Neural cell (in vitro differentiated cells): Measurements from ENCODE around the gene HIP1R. TPM values are rescaled to one million over a fixed set of nuclear protein-coding genes. Genes with fewer than 3 reads are reported as not detected.

Experiments used
- H2AFZ ChIP-seq: fragments of 200-600, 300-800 bp; sonication (generic), shearing (Covaris generic); 2 replicates; pipeline ENCODE4 v1.6.0; 2014; ENCODE audit warnings: low read depth, mild to moderate bottlenecking, antibody characterized with exemption, low read length, moderate library complexity
- H3F3A ChIP-seq: fragments of 200-600 bp; shearing (Covaris generic); 2 replicates; pipeline ENCODE4 v1.6.1; 2016; ENCODE audit warnings: mild to moderate bottlenecking, moderate library complexity, mixed read lengths, antibody characterized with exemption, low read length; ENCODE audit not compliant: insufficient read depth, poor library complexity, severe bottlenecking
- H3K27ac ChIP-seq: fragments of 200-600, 300-800 bp; sonication (generic), shearing (Covaris generic); 2 replicates; pipeline ENCODE4 v1.5.1; 2014; ENCODE audit warnings: mild to moderate bottlenecking, low read length, moderate library complexity
- H3K27me3 ChIP-seq: fragments of 300-800, 200-600 bp; sonication (generic), shearing (Covaris generic); 2 replicates; pipeline ENCODE4 v1.6.0; 2014; ENCODE audit warnings: mild to moderate bottlenecking, low read depth, low read length, moderate library complexity; ENCODE audit not compliant: insufficient read depth
- H3K36me3 ChIP-seq: fragments of 300-800, 200-600 bp; sonication (generic), shearing (Covaris generic); 2 replicates; pipeline ENCODE4 v1.5.1; 2014; ENCODE audit warnings: mild to moderate bottlenecking, antibody characterized with exemption, low read length, moderate library complexity; ENCODE audit not compliant: insufficient read depth
- H3K4me2 ChIP-seq: fragments of 300-800, 200-600 bp; sonication (generic), shearing (Covaris generic); 2 replicates; pipeline ENCODE4 v1.6.0; 2014; ENCODE audit warnings: mild to moderate bottlenecking, low read length
- H3K4me3 ChIP-seq: fragments of 300-800, 200-600 bp; sonication (generic), shearing (Covaris generic); 2 replicates; pipeline ENCODE4 v1.5.1; 2014; ENCODE audit warnings: mild to moderate bottlenecking, low read length, moderate library complexity
- H3K79me2 ChIP-seq: fragments of 200-600 bp; shearing (Covaris generic); replicated peaks from 2 replicates; pipeline ENCODE4 v1.6.0; 2014; ENCODE audit warnings: mild to moderate bottlenecking, low read length, moderate library complexity; ENCODE audit not compliant: insufficient read depth
- H3K9ac ChIP-seq: fragments of 300-800, 200-600 bp; sonication (generic), shearing (Covaris generic); 2 replicates; pipeline ENCODE4 v1.6.1; 2016; ENCODE audit warnings: mild to moderate bottlenecking, low read length, mixed read lengths
- H3K9me2 ChIP-seq: fragments of 200-600 bp; shearing (Covaris generic); 2 replicates; pipeline ENCODE4 v1.6.1; 2016; ENCODE audit warnings: mild to moderate bottlenecking, low read length, mixed read lengths; ENCODE audit not compliant: insufficient read depth
- H3K9me3 ChIP-seq: fragments of 200-600, 300-800 bp; sonication (generic), shearing (Covaris generic); 2 replicates; pipeline ENCODE4 v1.6.1; 2016; ENCODE audit warnings: mild to moderate bottlenecking, mixed run types, low read length, moderate library complexity, mixed read lengths
- H4K20me1 ChIP-seq: fragments of 200-600 bp; shearing (Covaris generic); 2 replicates; pipeline ENCODE4 v1.6.1; 2016; ENCODE audit warnings: mild to moderate bottlenecking, mixed run types; ENCODE audit not compliant: insufficient read depth
- EP300 ChIP-seq: fragments of 450-650 bp; conservative IDR thresholded peaks from 2 replicates; pipeline ENCODE4 v1.6.1; 2014; ENCODE audit warnings: antibody characterized with exemption, mild to moderate bottlenecking, moderate library complexity; ENCODE audit not compliant: poor library complexity, severe bottlenecking
- EZH2 ChIP-seq: fragments of 200-600, 300-800 bp; shearing (Covaris generic), sonication (generic); IDR thresholded peaks from 2 replicates; pipeline ENCODE4 v1.6.1; 2014; ENCODE audit warnings: antibody characterized with exemption, low read length, borderline replicate concordance, mild to moderate bottlenecking; ENCODE audit not compliant: insufficient read depth, poor library complexity, severe bottlenecking
- MXI1 ChIP-seq: fragments of 450-650 bp; conservative IDR thresholded peaks from 2 replicates; pipeline ENCODE4 v1.6.1; 2014; ENCODE audit warnings: antibody characterized with exemption, mild to moderate bottlenecking; ENCODE audit not compliant: poor library complexity, severe bottlenecking
- POLR2AphosphoS5 ChIP-seq: IDR thresholded peaks from 2 replicates; pipeline ENCODE4 v1.6.1; 2012
- RAD21 ChIP-seq: fragments of 450-650 bp; conservative IDR thresholded peaks from 2 replicates; pipeline ENCODE4 v1.6.1; 2014; ENCODE audit warnings: antibody characterized with exemption, mild to moderate bottlenecking, moderate library complexity
- REST ChIP-seq: IDR thresholded peaks from 2 replicates; pipeline ENCODE4 v1.6.1; 2012; ENCODE audit warnings: borderline replicate concordance
- SMC3 ChIP-seq: fragments of 450-650 bp; conservative IDR thresholded peaks from 2 replicates; pipeline ENCODE4 v1.6.1; 2014; ENCODE audit warnings: antibody characterized with exemption, mild to moderate bottlenecking, moderate library complexity; ENCODE audit not compliant: poor library complexity
- TAF1 ChIP-seq: IDR thresholded peaks from 2 replicates; pipeline ENCODE4 v1.6.1; 2012; ENCODE audit warnings: low read depth
- polyA plus RNA-seq: library from polyadenylated mRNA; depleted of rRNA; stranded (reverse); fragments of >200 nt; gene quantifications from 2 replicates; pipeline ENCODE4 v1.2.3, GENCODE V29; 2014
- TF ChIP-seq, protein P1 (sequence below): fragments of 450-650 bp; IDR thresholded peaks from 2 replicates; pipeline ENCODE4 v1.5.1; 2014; ENCODE audit warnings: antibody characterized with exemption, mild to moderate bottlenecking, moderate library complexity; ENCODE audit not compliant: poor library complexity, severe bottlenecking

Gene HIP1R
- polyA plus RNA-seq, 1 donor from 2014 or later, result 270 TPM

DNA sequence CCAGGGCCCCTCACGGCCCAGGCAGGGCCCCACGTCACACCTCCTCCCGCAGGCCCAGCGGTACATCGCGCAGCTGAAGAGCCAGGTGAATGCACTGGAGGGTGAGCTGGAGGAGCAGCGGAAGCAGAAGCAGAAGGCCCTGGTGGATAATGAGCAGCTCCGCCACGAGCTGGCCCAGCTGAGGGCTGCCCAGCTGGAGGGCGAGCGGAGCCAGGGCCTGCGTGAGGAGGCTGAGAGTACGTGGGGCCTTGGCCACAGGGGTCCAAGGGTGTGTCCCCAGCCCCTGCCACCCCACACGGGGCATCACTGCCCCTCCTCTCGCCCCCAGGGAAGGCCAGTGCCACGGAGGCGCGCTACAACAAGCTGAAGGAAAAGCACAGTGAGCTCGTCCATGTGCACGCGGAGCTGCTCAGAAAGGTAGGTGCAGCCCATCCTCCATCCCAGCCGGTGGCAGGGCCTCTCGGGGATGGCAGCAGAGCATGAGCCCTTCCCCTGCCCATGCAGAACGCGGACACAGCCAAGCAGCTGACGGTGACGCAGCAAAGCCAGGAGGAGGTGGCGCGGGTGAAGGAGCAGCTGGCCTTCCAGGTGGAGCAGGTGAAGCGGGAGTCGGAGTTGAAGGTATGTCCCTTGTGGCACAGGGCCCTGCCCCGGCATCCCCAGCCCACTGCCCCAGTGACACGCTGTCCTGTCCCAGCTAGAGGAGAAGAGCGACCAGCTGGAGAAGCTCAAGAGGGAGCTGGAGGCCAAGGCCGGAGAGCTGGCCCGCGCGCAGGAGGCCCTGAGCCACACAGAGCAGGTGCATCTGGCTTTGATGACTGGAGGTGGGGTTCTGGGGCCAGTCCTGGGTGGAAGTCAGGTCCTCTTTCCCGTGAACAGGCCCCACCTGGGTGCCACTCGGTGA, 20.9 kb downstream of the HIP1R start:
- no peak overlapping the region for H3K27ac ChIP-seq
- H3K9me3 ChIP-seq, result no peaks in the 10 kb centered on the region
- no peaks in the 10 kb centered on the region for H4K20me1 ChIP-seq
- H3K9ac ChIP-seq, result no peak overlapping the region
- no peaks in the 10 kb centered on the region for H3K9me2 ChIP-seq
- no peaks in the 10 kb centered on the region for H3F3A ChIP-seq
- no peak overlapping the region for H3K4me2 ChIP-seq
- TF ChIP-seq MXI1, result no peak
- TF ChIP-seq EP300, result no peak
- no peak for TF ChIP-seq SMC3
- no peaks in the 10 kb centered on the region for H3K27me3 ChIP-seq
- no peak overlapping the region for H2AFZ ChIP-seq
- H3K36me3 ChIP-seq, result no peaks in the 10 kb centered on the region
- no peaks in the 10 kb centered on the region for H3K79me2 ChIP-seq
- no peak overlapping the region for H3K4me3 ChIP-seq

DNA sequence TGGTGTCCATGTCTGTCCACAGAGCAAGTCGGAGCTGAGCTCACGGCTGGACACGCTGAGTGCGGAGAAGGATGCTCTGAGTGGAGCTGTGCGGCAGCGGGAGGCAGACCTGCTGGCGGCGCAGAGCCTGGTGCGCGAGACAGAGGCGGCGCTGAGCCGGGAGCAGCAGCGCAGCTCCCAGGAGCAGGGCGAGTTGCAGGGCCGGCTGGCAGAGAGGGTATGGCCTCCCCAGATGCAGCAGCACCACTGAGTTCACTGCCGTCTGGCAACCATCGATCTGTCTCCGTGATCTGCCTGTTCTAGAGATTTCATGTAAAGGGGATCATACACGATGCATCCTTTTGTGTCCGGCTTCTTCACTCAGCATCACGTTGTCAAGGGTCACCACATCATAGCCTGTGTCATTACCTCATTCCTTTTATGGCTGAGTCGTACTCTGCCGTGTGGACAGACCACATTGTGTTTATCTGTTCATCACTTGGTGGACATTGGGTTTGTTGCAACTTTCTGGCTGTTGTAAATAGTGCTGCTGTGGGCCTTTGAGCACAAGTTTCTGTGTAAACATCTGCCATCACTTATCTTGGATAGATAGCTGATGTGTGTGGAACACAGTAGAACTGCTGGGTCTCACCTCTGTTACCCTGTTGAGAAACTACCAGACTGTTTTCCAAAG, 21.9 kb downstream of the HIP1R start:
- Histone ChIP-seq H3K27me3 (no peaks in the 10 kb centered on the region), H3K79me2 (no peaks in the 10 kb centered on the region), H3K9me3 (no peaks in the 10 kb centered on the region), H3F3A (no peaks in the 10 kb centered on the region), H3K9me2 (no peaks in the 10 kb centered on the region), H3K4me3 (no peak overlapping the region), H3K27ac (no peak overlapping the region), H2AFZ (no peak overlapping the region), H3K4me2 (no peak overlapping the region), H3K9ac (no peak overlapping the region), H3K36me3 (no peaks in the 10 kb centered on the region), H4K20me1 (no peaks in the 10 kb centered on the region)
- TF ChIP-seq SMC3 (no peak), POLR2AphosphoS5 (no peak), RAD21 (no peak), EP300 (no peak), MXI1 (no peak), TAF1 (no peak)
- TF ChIP-seq, protein P1, sequence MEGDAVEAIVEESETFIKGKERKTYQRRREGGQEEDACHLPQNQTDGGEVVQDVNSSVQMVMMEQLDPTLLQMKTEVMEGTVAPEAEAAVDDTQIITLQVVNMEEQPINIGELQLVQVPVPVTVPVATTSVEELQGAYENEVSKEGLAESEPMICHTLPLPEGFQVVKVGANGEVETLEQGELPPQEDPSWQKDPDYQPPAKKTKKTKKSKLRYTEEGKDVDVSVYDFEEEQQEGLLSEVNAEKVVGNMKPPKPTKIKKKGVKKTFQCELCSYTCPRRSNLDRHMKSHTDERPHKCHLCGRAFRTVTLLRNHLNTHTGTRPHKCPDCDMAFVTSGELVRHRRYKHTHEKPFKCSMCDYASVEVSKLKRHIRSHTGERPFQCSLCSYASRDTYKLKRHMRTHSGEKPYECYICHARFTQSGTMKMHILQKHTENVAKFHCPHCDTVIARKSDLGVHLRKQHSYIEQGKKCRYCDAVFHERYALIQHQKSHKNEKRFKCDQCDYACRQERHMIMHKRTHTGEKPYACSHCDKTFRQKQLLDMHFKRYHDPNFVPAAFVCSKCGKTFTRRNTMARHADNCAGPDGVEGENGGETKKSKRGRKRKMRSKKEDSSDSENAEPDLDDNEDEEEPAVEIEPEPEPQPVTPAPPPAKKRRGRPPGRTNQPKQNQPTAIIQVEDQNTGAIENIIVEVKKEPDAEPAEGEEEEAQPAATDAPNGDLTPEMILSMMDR, result no peak

DNA sequence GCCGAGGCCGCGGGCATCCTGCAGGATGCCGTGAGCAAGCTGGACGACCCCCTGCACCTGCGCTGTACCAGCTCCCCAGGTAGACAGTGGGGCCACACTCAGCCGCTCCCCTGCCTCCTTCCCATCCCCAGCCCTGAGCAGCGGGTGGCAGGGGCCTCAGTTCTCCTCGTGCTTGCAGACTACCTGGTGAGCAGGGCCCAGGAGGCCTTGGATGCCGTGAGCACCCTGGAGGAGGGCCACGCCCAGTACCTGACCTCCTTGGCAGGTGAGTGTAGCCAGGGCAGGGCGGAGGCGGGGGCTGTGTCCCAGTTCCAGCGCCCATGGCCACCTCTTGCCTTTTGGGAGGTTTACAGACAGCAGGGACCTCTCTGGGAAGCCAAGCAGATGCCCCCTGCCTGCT, 22.9 kb downstream of the HIP1R start:
- TF ChIP-seq POLR2AphosphoS5, result no peak
- TF ChIP-seq, protein P1, result no peak
- TF ChIP-seq EZH2, result no peak
- no peak for TF ChIP-seq MXI1
- no peak for TF ChIP-seq EP300
- no peak for TF ChIP-seq SMC3
- TF ChIP-seq RAD21, result no peak
- TF ChIP-seq REST, result no peak
- TF ChIP-seq TAF1, result no peak
- no peaks in the 10 kb centered on the region for H4K20me1 ChIP-seq
- no peaks in the 10 kb centered on the region for H3K9me2 ChIP-seq
- H3K79me2 ChIP-seq, result no peaks in the 10 kb centered on the region
- H3K4me3 ChIP-seq, result no peak overlapping the region
- H3K27me3 ChIP-seq, result no peaks in the 10 kb centered on the region
- no peaks in the 10 kb centered on the region for H3K9me3 ChIP-seq
- H3K36me3 ChIP-seq, result no peaks in the 10 kb centered on the region
- no peak overlapping the region for H2AFZ ChIP-seq
- no peaks in the 10 kb centered on the region for H3F3A ChIP-seq
- no peak overlapping the region for H3K9ac ChIP-seq
- H3K27ac ChIP-seq, result no peak overlapping the region
- no peak overlapping the region for H3K4me2 ChIP-seq
